Adrenal gland (tissue), 19 donors: ENCODE data around the gene KIF11. TPM values are rescaled to one million over a fixed set of nuclear protein-coding genes. Genes with fewer than 3 reads are reported as not detected.

Experiments used
- DNase-seq, 7 donors: peaks; one replicate each; pipeline ENCODE4 v3.0.0-alpha.2; 2019 to 2020
- H3K27ac ChIP-seq, 5 donors: fragments of 200-600 bp; sonication (generic) in 4 of 5; 1 replicate in 3 of 5; 2 replicates in 2 of 5; pipeline versions ENCODE4 v1.5.1 to v1.8.0; 2016 to 2020; ENCODE audit warnings: mild to moderate bottlenecking in 1 of 5
- H3K27me3 ChIP-seq: fragments of 200-600 bp; 2 replicates; pipeline ENCODE4 v1.8.0; 2021
- H3K36me3 ChIP-seq, 2 donors: fragments of 200-600 bp; replicated peaks in 1 of 2; 1 replicate in 1 of 2; 2 replicates in 1 of 2; pipeline versions ENCODE4 v1.5.1 to v1.8.0; 2018 to 2022
- H3K4me1 ChIP-seq, 2 donors: fragments of 200-600 bp; replicated peaks in 1 of 2; 1 replicate in 1 of 2; 2 replicates in 1 of 2; pipeline versions ENCODE4 v1.5.1 to v1.8.0; 2018 to 2021
- H3K4me3 ChIP-seq, 4 donors: fragments of 200-600 bp; sonication (generic) in 3 of 4; one replicate each; pipeline ENCODE4 v1.5.1; 2016 to 2018
- H3K9me3 ChIP-seq, 3 donors: fragments of 200-600 bp; sonication (generic) in 1 of 3; replicated peaks in 1 of 3; 1 replicate in 2 of 3; 2 replicates in 1 of 3; pipeline versions ENCODE4 v1.5.1 to v1.8.0; 2016 to 2021
- CTCF ChIP-seq, 6 experiments: fragments of 450-650 bp in 4 of 6; fragments of 200-600 bp in 2 of 6; sonication (generic) in 1 of 6; IDR thresholded peaks; 1 replicate in 5 of 6; 2 replicates in 1 of 6; pipeline versions ENCODE4 v1.5.1 to v1.8.0; 2016 to 2021; ENCODE audit warnings: antibody characterized with exemption in 6 of 6, mild to moderate bottlenecking in 2 of 6, moderate library complexity in 1 of 6
- POLR2A ChIP-seq, 2 donors: fragments of 450-650 bp; IDR thresholded peaks; one replicate each; pipeline ENCODE4 v1.6.1; 2017; ENCODE audit warnings: antibody characterized with exemption in 2 of 2, mild to moderate bottlenecking in 2 of 2, moderate library complexity in 1 of 2
- WGBS, 4 donors: extraction: QIAGEN DNeasy Blood & Tissue Kit in 2 of 4; methylation state at CpG; one replicate each; pipeline versions ENCODE4 v1.1.5 to v1.1.7; 2013 to 2017; 5-methylcytosine and 5-hydroxymethylcytosine counted together
- intact Hi-C, 2 donors: fragments of 100-400 bp; cut with DNase I; formaldehyde crosslinking; loops; one replicate each; pipeline versions ENCODE4 v1.14.1 to v1.15.0; 2022 to 2023
- long read RNA-seq, 10 donors: library from polyadenylated mRNA in 3 of 10; unstranded in 2 of 10; stranded (forward) in 1 of 10; transcript quantifications; one replicate each; pipeline ENCODE4 v2.0.0 and lab custom pipeline, GENCODE V29; 2021 to 2026
- polyA plus RNA-seq, 3 donors: library from polyadenylated mRNA; stranded (reverse); fragments of 200-250 nt in 2 of 3; fragments of 350-450 nt in 1 of 3; fragmentation: Illumina TruSeq in 1 of 3; extraction: RNeasy Lipid Tissue Mini Kit (QIAGEN cat#74804) in 1 of 3; gene quantifications; one replicate each; pipeline ENCODE4 v1.2.3, GENCODE V29; 2013 to 2014
- total RNA-seq, 9 donors: library from RNA; depleted of rRNA in 4 of 9; stranded (reverse); fragments of >200 nt in 4 of 9; fragments of 120-200 nt in 1 of 9; fragmentation: NEBNext Ultra II Directional in 1 of 9; extraction: Animal tissue kit (Norgen Biotek cat#: 25700) in 1 of 9; gene quantifications; one replicate each; pipeline versions ENCODE4 v1.1.0 to v1.2.4, GENCODE V29; 2013 to 2023
- donor health status: healthy with polysubstance abuse.
- donor health status: Bipolar disorder and iron deficiency.
- donor health status: DM: yes; HTN: yes; CAD: no.
- donor health status: DM: no; HTN: no; CAD: no.
- donor health status: DM: no; HTN: no; CAD: no.
- donor health status: DM: yes; HTN: yes; CAD: no.

Gene KIF11
- 10 to 100 TPM in 1 of 9 donors, 1 to 10 TPM in 6, under 1 TPM in 2; 0.48 to 11.6 (median 1.4) TPM for total RNA-seq
- 1 to 10 TPM in 1 of 3 donors, under 1 TPM in 2; 0.30 to 2.8 (median 0.64) TPM for polyA plus RNA-seq
- long read RNA-seq, donor 1, full-length matches to known transcripts: 2 of 2 reads
- long read RNA-seq, donor 1, partial matches to known transcripts: 0 of 2 reads
- long read RNA-seq, donor 1, other reads (novel, unspliced or antisense): 0 of 2 reads
- long read RNA-seq, donor 2, full-length matches to known transcripts: 1 of 1 reads
- long read RNA-seq, donor 2, partial matches to known transcripts: 0 of 1 reads
- long read RNA-seq, donor 2, other reads (novel, unspliced or antisense): 0 of 1 reads
- long read RNA-seq, donor 3, full-length matches to known transcripts: 1 of 1 reads
- long read RNA-seq, donor 3, partial matches to known transcripts: 0 of 1 reads
- long read RNA-seq, donor 3, other reads (novel, unspliced or antisense): 0 of 1 reads
- long read RNA-seq, donor 4: 0 reads
- long read RNA-seq, donor 5, partial matches to known transcripts: 0 of 1 reads
- long read RNA-seq, donor 5, other reads (novel, unspliced or antisense): 1 of 1 reads
- long read RNA-seq, donor 6: 0 reads
- long read RNA-seq, donor 7: 0 reads
- long read RNA-seq, donor 8: 0 reads
- long read RNA-seq, donor 9: 0 reads
- long read RNA-seq, donor 10: 0 reads

GRCh38 chr10:92592761-92593618 is at the start of gene KIF11:
Gene KIF11, plus strand, starts transcription at chr10:92593130. Its CDS starts 246 bp downstream, at chr10:92593376.
- WGBS, 4 donors: 0 to 1% (median 0%) methylated on average over 36 to 61 of the region's 61 CpGs
- peak; percentile 97 to 99 (median 98) for DNase-seq
- peak within 1 kb of the TSS; percentile 91 to 97 (median 92) for H3K27ac ChIP-seq
- intact Hi-C loops: loop anchor here in 1 of 2 donors (10.0 kb wide), 1 partner anchor 252 kb away; the partner anchor contains the start of gene EXOC6
- peak within 1 kb of the TSS; percentile 16 to 72 (median 52) for H3K4me3 ChIP-seq
- H3K36me3 ChIP-seq: no peaks in the 10 kb centered on the region
- H3K9me3 ChIP-seq: no peaks in the 10 kb centered on the region
- peak; percentile 80 to 96 for TF ChIP-seq POLR2A (IDR thresholded peaks at IDR 0.05)
- no peak for TF ChIP-seq CTCF (IDR thresholded peaks at IDR 0.05)
- H3K27me3 ChIP-seq: no peaks in the 10 kb centered on the region
- peaks cover 0 to 6% of the 10 kb centered on the region in 2 donors for H3K4me1 ChIP-seq

GRCh38 chr10:92544296-92544695 is 48.6 kb upstream of the KIF11 start:
- H3K4me1 ChIP-seq: peaks cover 0 to 15% of the 10 kb centered on the region in 2 donors
- H3K27ac ChIP-seq: no peak overlapping the region
- no peak for TF ChIP-seq POLR2A (IDR thresholded peaks at IDR 0.05)
- TF ChIP-seq CTCF (IDR thresholded peaks at IDR 0.05): no peak
- H3K9me3 ChIP-seq: no peaks in the 10 kb centered on the region
- intact Hi-C loops: no loop called here
- no peak overlapping the region for H3K4me3 ChIP-seq
- no peak for DNase-seq
- WGBS, 4 donors: 34 to 75% (median 66%) methylated on average over 3 of the region's 3 CpGs
- H3K27me3 ChIP-seq: no peaks in the 10 kb centered on the region
- H3K36me3 ChIP-seq: no peaks in the 10 kb centered on the region

- H3K27ac ChIP-seq: no peak overlapping the region
- H3K9me3 ChIP-seq: no peaks in the 10 kb centered on the region
- WGBS, 4 donors: 82 to 94% (median 90%) methylated on average over 1 of the region's 1 CpG
- no peaks in the 10 kb centered on the region for H3K36me3 ChIP-seq
- intact Hi-C loops: no loop called here
- no peaks in the 10 kb centered on the region for H3K27me3 ChIP-seq
- peaks cover 0 to 15% of the 10 kb centered on the region in 2 donors for H3K4me1 ChIP-seq
- no peak overlapping the region for H3K4me3 ChIP-seq
- no peak for TF ChIP-seq CTCF (IDR thresholded peaks at IDR 0.05)
- no peak for TF ChIP-seq POLR2A (IDR thresholded peaks at IDR 0.05)
- DNase-seq: no peak
Measured at GRCh38 chr10:92545556-92545955, 47.4 kb upstream of the KIF11 start.

GRCh38 chr10:92547676-92548075 is 45.3 kb upstream of the KIF11 start:
- Histone ChIP-seq H3K27me3 (no peaks in the 10 kb centered on the region), H3K4me1 (peaks cover 0 to 5% of the 10 kb centered on the region in 2 donors)
- no peak for TF ChIP-seq POLR2A (IDR thresholded peaks at IDR 0.05)
- TF ChIP-seq CTCF (IDR thresholded peaks at IDR 0.05): no peak

More at GRCh38 chr10:92547676-92548075, 45.3 kb upstream of the KIF11 start:
- 95 to 99% (median 97%) methylated on average over 4 of the region's 4 CpGs for WGBS, 4 donors
- intact Hi-C loops: no loop called here
- Histone ChIP-seq H3K27ac (no peak overlapping the region), H3K9me3 (no peaks in the 10 kb centered on the region), H3K4me3 (no peak overlapping the region), H3K36me3 (no peaks in the 10 kb centered on the region)
- DNase-seq: no peak
